ENCODE measurements around the gene FBXO38. TPM values are rescaled to one million over a fixed set of nuclear protein-coding genes. Genes with fewer than 3 reads are reported as not detected.
A peak's percentile ranks its signal among the peaks of the same experiment; 100 is the strongest.

FBXO38 gene
- total and polyA plus RNA-seq, 9 of the 15 experiments (the other 6 are each of a cell fraction or from before 2014, with no cell fraction given): 7.4 to 39.4 (median 29.3) TPM

DNA sequence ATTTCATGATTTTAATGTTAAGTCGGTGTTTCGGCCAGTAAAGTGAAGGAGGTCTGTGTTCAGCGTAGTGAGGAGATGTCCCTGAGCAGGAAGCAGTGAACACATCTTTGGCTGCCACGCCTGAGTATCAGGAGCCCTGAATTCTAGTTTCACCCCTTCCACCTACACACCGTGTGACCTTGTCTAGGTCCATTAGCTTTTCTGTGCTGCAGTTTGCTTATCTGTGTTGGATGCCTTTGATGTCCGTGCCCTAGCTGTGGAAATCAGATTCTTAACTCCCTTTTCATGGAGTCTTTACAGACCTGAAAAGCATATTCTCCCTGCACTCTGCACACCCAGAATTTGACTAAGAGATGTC lies 601 bp downstream of the FBXO38 start:
- TF ChIP-seq, protein P1, sequence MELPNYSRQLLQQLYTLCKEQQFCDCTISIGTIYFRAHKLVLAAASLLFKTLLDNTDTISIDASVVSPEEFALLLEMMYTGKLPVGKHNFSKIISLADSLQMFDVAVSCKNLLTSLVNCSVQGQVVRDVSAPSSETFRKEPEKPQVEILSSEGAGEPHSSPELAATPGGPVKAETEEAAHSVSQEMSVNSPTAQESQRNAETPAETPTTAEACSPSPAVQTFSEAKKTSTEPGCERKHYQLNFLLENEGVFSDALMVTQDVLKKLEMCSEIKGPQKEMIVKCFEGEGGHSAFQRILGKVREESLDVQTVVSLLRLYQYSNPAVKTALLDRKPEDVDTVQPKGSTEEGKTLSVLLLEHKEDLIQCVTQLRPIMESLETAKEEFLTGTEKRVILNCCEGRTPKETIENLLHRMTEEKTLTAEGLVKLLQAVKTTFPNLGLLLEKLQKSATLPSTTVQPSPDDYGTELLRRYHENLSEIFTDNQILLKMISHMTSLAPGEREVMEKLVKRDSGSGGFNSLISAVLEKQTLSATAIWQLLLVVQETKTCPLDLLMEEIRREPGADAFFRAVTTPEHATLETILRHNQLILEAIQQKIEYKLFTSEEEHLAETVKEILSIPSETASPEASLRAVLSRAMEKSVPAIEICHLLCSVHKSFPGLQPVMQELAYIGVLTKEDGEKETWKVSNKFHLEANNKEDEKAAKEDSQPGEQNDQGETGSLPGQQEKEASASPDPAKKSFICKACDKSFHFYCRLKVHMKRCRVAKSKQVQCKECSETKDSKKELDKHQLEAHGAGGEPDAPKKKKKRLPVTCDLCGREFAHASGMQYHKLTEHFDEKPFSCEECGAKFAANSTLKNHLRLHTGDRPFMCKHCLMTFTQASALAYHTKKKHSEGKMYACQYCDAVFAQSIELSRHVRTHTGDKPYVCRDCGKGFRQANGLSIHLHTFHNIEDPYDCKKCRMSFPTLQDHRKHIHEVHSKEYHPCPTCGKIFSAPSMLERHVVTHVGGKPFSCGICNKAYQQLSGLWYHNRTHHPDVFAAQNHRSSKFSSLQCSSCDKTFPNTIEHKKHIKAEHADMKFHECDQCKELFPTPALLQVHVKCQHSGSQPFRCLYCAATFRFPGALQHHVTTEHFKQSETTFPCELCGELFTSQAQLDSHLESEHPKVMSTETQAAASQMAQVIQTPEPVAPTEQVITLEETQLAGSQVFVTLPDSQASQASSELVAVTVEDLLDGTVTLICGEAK (IDR thresholded peaks at IDR 0.05): no peak
- TF ChIP-seq, protein P1 (CRISPR knock-in tag; IDR thresholded peaks at IDR 0.05): no peak
- TF ChIP-seq ZNF695 (CRISPR knock-in tag; IDR thresholded peaks at IDR 0.05) (no peak), PML (IDR thresholded peaks at IDR 0.05; ENCODE audit: low read length) (0 out of 2 replicates have a peak, but pooled peaks have one; percentile 5), NCOR1 (IDR thresholded peaks at IDR 0.05) (no peak), MTA3 (IDR thresholded peaks at IDR 0.05; ENCODE audit: borderline replicate concordance) (no peak), ZNF347 (CRISPR knock-in tag; IDR thresholded peaks at IDR 0.05; ENCODE audit: low read depth) (no peak), ZBTB1 (CRISPR knock-in tag; IDR thresholded peaks at IDR 0.05; ENCODE audit: borderline replicate concordance, low read depth) (peak; percentile 14; the same call in 1 of the 2 replicates), TCF7 (IDR thresholded peaks at IDR 0.05; ENCODE audit: borderline replicate concordance) (no peak), NR3C1 (CRISPR knock-in tag; IDR thresholded peaks at IDR 0.05) (no peak), FOXP1 (CRISPR knock-in tag; IDR thresholded peaks at IDR 0.05) (no peak), CTBP1 (IDR thresholded peaks at IDR 0.05; ENCODE audit: borderline replicate concordance) (no peak), LEF1 (IDR thresholded peaks at IDR 0.05) (peak; percentile 38; the same call in 1 of the 2 replicates), NR1H2 (CRISPR knock-in tag; IDR thresholded peaks at IDR 0.05) (0 out of 2 replicates have a peak, but pooled peaks have one; percentile 30), ZC3H4 (CRISPR knock-in tag; IDR thresholded peaks at IDR 0.05; ENCODE audit: borderline replicate concordance) (peak; percentile 78), NR2C1 (IDR thresholded peaks at IDR 0.05) (no peak), NR2C1 (tag; IDR thresholded peaks at IDR 0.05) (no peak)
- peak overlapping the region; percentile 90 for H3K27ac ChIP-seq (ENCODE audit: extremely low read depth, low read depth, low read length)
- peak overlapping the region; percentile 84 for H2AFZ ChIP-seq (ENCODE audit: low read depth, low read length)
- peaks cover 50% of the 10 kb centered on the region for H3K79me2 ChIP-seq (ENCODE audit: control insufficient read depth, insufficient read depth, low read length)
- no peaks in the 10 kb centered on the region; the same call in 1 of the 2 replicates for H4K20me1 ChIP-seq (replicated peaks; ENCODE audit: control insufficient read depth, insufficient read depth, low read length)
- ATAC-seq (peak; percentile 38), DNase-seq (ENCODE audit: extremely low read depth in 1 of 4, low spot score in 3 of 4) (peak in 2 of 4 experiments; percentile 17 to 20), FAIRE-seq (no peak)
- peak overlapping the region; percentile 97 to 98; a peak in 3 of 4 replicates for H3K9ac ChIP-seq (ENCODE audit: insufficient read depth in 1 of 2, low read depth in 2 of 2, low read length in 2 of 2)
- H3K36me3 ChIP-seq (ENCODE audit: control insufficient read depth, insufficient read depth, low read length): peaks cover 13% of the 10 kb centered on the region
- POLR2A ChIA-PET: interaction anchor here (0.6 to 1.5 kb wide), 6 partner anchors 9 to 1980 kb away, joined by 3 to 9 read pairs (median 4); no protein-coding TSS in a partner anchor
- BruUV-seq (replicated peaks): no TSS peak
- no peaks in the 10 kb centered on the region for H3K9me3 ChIP-seq (replicated peaks; ENCODE audit: control insufficient read depth, insufficient read depth, low read depth, low read length)
- no peaks in the 10 kb centered on the region for H3K9me1 ChIP-seq (ENCODE audit: control insufficient read depth, insufficient read depth, low read length)
- WGBS (ENCODE audit: insufficient coverage, low coverage, missing lambda C conversion rate): 0% methylated on average over 6 of the region's 6 CpGs
- peak overlapping the region; percentile 100 for H3K4me2 ChIP-seq (ENCODE audit: insufficient read depth, low read length)
- H3K4me3 ChIP-seq: peak overlapping the region; percentile 83
- in situ Hi-C loops (cut with MboI): no loop called here
- CTCF ChIA-PET (ENCODE audit: low intra/inter-chr PET ratio): no interaction called here
- no peaks in the 10 kb centered on the region for H3K27me3 ChIP-seq (ENCODE audit: control insufficient read depth in 2 of 2, insufficient read depth in 2 of 2, low read length in 2 of 2)
- intact Hi-C loops (cut with micrococcal nuclease): loop anchor here (5.0 kb wide), 1 partner anchor 303 kb away; no protein-coding TSS in a partner anchor
- H3K4me1 ChIP-seq (replicated peaks in 1 of 2; ENCODE audit: control insufficient read depth in 2 of 2, insufficient read depth in 2 of 2, low read length in 2 of 2): peaks cover 7 to 17% of the 10 kb centered on the region in 2 experiments; a peak in 3 of 5 replicates

Data from K562 (cell line).